DND-41 (cell line): ENCODE measurements around the gene TIGD3.

Source experiments
- EZH2 ChIP-seq: IDR thresholded peaks from 3 replicates; pipeline ENCODE4 v1.6.1; 2012; ENCODE audit warnings: borderline replicate concordance, low read depth, mild to moderate bottlenecking, moderate library complexity, low read length, inconsistent platforms; ENCODE audit not compliant: severe bottlenecking
- TF ChIP-seq, protein P1 (sequence below): IDR thresholded peaks from 2 replicates; pipeline ENCODE4 v1.5.1; 2012; ENCODE audit warnings: borderline replicate concordance, low read length, moderate library complexity, mild to moderate bottlenecking; ENCODE audit not compliant: poor library complexity, severe bottlenecking; ENCODE audit errors: extremely low read depth

DNA sequence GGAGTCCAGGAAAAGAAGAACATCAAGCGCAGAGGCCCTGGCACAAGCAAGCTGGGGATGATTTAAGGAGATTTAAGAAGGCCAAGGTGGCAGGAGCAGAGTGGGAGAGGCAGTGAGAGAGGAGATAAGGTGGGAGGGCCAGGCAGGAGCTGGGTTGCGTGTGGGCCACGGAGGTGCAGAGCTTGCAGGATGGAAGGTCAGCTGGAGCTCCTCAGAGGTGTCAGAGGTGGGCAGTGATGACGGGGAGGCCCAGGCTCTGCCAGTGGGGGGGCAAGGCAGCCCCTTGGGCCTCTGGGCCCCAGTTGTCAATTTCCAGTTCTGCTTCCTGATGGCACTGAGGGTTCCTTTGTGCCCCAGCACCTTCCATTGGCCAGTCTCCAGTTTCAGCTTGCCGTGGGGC, 38.3 kb downstream of the TIGD3 start:
- TF ChIP-seq, protein P1, sequence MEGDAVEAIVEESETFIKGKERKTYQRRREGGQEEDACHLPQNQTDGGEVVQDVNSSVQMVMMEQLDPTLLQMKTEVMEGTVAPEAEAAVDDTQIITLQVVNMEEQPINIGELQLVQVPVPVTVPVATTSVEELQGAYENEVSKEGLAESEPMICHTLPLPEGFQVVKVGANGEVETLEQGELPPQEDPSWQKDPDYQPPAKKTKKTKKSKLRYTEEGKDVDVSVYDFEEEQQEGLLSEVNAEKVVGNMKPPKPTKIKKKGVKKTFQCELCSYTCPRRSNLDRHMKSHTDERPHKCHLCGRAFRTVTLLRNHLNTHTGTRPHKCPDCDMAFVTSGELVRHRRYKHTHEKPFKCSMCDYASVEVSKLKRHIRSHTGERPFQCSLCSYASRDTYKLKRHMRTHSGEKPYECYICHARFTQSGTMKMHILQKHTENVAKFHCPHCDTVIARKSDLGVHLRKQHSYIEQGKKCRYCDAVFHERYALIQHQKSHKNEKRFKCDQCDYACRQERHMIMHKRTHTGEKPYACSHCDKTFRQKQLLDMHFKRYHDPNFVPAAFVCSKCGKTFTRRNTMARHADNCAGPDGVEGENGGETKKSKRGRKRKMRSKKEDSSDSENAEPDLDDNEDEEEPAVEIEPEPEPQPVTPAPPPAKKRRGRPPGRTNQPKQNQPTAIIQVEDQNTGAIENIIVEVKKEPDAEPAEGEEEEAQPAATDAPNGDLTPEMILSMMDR: no peak
- no peak for TF ChIP-seq EZH2
